Stimulated activated naive CD8-positive, alpha-beta T cell treated with anti-CD3 and anti-CD28 coated beads, Interleukin-15, amount 100 ng/mL, for 72 hours (primary cell): ENCODE results near the gene ORM1.

ENCODE experiments used
- ATAC-seq: fragments of 150-1000 bp; cut with Tn5 transposase; 2 replicates; pipeline ENCODE4 v1.10.0; 2021; ENCODE audit warnings: mild to moderate bottlenecking, moderate library complexity
- DNase-seq, 2 donors: peaks; one replicate each; pipeline ENCODE4 v3.0.0; 2021 to 2022
- H3K27ac Mint-ChIP-seq, 2 donors: one replicate each; pipeline ENCODE4 v1.8.0; 2022; ENCODE audit warnings: mild to moderate bottlenecking in 2 of 2, mixed read lengths in 2 of 2, moderate library complexity in 2 of 2
- H3K27me3 Mint-ChIP-seq: one replicate; pipeline ENCODE4 v1.8.0; 2022; ENCODE audit warnings: mixed read lengths
- H3K4me1 Mint-ChIP-seq: one replicate; pipeline ENCODE4 v1.8.0; 2022; ENCODE audit warnings: mild to moderate bottlenecking, mixed read lengths
- H3K4me3 Mint-ChIP-seq, 2 donors: one replicate each; pipeline ENCODE4 v1.8.0; 2022; ENCODE audit warnings: mild to moderate bottlenecking in 2 of 2, mixed read lengths in 2 of 2, moderate library complexity in 1 of 2
- H3K9me3 Mint-ChIP-seq, 2 donors: one replicate each; pipeline ENCODE4 v1.8.0; 2022; ENCODE audit warnings: mixed read lengths in 2 of 2

ORM1 gene

DNA sequence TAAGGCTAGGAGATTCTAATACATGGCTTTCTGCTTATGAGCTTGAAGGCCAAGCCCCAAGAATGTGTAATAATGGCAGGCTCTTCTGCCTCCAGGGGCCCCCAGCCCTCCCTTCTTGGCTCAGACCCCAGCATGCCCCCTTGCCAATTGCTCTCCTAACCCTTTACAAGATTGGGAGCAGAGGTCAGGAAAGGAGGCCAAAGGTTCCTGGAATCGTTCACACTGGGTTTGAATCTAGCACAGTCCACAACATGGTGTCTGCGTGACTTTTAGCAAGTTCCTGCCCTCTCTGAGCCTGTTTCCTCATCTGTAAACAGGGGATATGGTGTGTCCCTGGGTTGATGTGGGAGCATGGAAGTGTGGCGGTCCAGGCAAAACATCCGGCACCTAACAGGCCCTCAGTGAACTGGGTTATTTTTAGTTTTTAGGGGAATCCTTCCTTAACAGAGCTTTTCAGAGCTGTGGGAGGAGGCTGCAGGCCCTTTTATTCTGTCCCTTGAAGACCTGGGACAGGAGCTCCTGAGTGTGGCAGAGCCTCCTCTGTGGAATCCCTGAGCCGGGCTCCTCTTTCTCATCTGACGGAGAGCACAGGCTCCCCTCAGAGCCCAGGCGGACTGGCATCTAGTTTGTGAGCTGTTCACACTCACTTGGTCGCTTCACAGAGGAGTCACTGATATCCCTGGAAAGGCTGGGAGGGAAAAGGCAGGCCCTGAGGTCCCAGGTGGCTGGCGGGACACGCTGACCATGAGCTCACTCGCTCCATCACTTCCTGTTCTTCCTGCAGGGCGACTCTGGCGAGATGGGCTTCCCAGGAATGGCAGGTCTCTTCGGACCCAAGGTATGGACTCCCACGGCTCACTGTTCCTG, 23.4 kb upstream of the ORM1 start:
- Mint-ChIP-seq H3K27ac (no peak overlapping the region), H3K9me3 (peaks cover 0 to 9% of the 10 kb centered on the region in 2 donors), H3K4me1 (no peaks in the 10 kb centered on the region), H3K4me3 (no peak overlapping the region), H3K27me3 (no peaks in the 10 kb centered on the region)
- peak in 1 of 2 donors; percentile 5 for DNase-seq
- ATAC-seq, result no peak

DNA sequence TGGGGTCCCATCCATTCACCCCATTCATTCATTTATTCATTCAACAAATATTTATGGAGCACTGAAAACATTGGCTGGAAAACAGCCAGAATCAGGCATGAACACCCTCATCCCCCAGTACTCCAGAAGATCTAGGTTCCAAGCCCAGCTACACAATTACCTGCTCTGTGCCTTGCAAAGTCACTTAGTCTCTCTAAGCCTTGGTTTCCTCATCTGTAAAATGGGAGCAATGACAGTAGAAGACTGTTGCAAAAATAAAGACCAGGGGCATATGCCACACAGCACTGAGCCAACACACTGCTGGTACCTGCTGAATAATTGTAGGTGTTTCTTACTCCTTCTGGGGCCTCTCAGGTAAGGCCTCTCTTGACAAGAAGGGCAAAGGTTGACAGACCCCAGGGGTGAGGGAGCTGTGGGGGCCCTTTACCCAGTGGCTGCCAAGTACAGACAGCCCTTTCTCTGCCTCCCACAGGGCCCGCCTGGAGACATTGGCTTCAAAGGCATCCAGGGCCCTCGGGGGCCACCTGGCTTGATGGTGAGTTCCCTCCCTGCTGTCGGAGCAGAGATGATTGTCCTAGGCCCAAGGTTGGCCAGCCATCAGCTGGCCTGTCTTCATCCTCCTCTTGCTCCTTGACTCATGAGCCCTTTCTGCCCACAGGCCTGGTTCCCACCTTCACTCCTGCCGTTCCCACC, 22.6 kb upstream of the ORM1 start:
- Mint-ChIP-seq H3K4me3 (no peak overlapping the region), H3K27me3 (no peaks in the 10 kb centered on the region), H3K27ac (peak overlapping the region in 1 of 2 donors; percentile 96), H3K4me1 (peaks cover under 1% of the 10 kb centered on the region), H3K9me3 (peaks cover 0 to 1% of the 10 kb centered on the region in 2 donors)
- no peak for ATAC-seq
- peak in 1 of 2 donors; percentile 1 for DNase-seq

DNA sequence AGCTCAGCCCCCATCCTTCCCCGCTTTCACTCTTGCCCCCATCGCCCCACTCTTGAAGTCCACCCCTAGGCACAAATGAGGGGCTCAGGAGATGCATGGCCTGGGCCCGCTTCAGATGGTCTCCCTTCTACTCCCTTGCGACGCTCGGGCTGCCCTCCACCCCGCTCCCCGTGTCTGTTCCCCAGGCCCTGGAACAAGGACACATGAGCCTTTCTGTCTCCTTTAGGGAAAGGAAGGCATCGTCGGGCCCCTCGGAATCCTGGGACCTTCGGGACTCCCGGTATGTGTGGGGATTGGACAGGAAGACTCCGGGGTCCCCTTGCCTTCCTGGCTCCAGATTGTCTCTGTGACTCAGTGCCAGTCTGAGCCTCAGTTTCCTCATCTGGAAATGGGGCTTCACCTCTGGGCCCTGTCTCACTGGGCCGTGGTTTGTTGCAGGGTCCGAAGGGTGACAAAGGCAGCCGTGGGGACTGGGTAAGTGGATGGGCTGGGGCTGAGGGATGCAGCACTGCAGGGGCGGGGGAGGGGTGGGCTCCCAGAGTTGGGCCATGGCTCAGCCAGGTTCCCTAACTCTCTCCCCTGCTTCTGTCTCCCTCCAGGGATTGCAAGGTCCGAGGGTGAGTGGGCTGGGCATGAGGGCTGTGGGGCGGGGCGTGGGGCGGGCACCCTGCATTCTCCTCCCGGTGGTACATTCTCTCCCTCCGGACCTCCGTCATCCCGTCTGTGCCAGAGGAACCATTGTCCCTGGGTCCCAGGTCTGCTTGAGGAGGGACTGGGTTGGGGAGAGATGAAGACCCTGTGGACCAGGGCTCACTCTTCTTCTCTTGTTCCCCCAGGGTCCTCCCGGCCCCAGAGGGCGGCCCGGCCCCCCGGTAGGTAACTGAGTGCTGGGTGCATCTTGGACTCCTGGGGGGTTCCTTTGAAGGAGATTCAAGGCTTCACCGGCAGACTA, 21.8 kb upstream of the ORM1 start:
- H3K9me3 Mint-ChIP-seq, result no peaks in the 10 kb centered on the region
- no peaks in the 10 kb centered on the region for H3K27me3 Mint-ChIP-seq
- peaks cover 9% of the 10 kb centered on the region for H3K4me1 Mint-ChIP-seq
- H3K27ac Mint-ChIP-seq, result peak overlapping the region; percentile 69 to 96
- DNase-seq (peak in 1 of 2 donors; percentile 3), ATAC-seq (no peak)
- no peak overlapping the region for H3K4me3 Mint-ChIP-seq

DNA sequence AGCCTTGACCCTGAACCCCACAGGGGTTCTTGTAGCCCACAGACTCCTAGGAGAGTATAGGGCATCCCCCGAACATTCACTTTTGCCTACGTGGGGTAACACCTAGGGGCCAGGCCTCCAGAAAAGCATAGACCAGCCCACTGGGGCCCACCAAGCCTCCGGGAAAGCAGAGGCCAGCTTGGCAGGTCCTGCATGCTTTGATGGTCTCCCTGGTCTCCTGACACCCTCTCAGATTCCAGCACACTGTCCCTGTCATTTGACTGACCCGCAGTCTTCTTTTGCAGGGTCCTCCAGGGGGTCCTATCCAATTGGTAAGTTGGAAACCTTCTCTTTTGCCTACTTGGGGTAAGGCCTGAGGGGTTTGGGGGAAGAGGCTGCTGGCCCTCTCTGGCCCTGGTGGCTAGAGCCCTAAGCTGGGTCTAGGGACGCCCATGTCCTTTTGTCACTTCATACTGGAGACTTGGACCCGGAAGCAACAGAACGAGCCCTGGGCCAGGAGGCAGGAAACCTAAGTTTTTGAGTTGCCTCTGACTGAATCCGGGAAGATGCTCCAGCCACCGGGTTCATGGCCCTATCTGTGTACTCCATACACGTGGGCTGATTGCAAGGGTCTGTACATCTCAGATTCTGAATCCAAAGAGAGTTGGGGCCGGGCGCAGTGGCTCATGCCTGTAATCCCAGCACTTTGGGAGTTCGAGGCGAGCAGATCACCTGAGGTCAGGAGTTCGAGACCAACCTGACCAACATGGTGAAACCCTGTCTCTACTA, 20.9 kb upstream of the ORM1 start:
- ATAC-seq (no peak), DNase-seq (peak in 1 of 2 donors; percentile 6)
- Mint-ChIP-seq H3K4me3 (no peak overlapping the region), H3K9me3 (no peaks in the 10 kb centered on the region), H3K27ac (no peak overlapping the region), H3K4me1 (peaks cover 12% of the 10 kb centered on the region), H3K27me3 (no peaks in the 10 kb centered on the region)

DNA sequence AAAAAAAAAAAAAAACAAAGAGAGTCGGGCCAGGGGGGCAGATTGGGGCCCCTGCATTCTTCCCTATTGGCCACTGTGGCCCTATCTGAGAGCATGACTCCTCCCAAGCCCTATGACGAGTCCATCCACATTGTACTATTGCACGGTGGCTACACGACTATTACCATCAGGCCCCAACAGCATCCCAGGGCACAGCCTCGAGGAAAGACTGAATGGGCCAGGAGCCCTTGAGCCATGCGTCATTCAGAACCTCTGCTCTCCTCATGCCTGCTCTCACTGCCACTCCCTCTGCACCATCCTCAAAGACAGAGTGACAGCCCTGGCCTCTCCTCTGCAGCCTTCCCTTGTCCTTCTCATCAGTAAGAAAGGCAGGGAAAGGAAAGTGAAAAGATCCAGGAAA, 20.2 kb upstream of the ORM1 start:
- Mint-ChIP-seq H3K4me1 (peaks cover 12% of the 10 kb centered on the region), H3K27me3 (no peaks in the 10 kb centered on the region), H3K9me3 (no peaks in the 10 kb centered on the region), H3K4me3 (no peak overlapping the region), H3K27ac (peak overlapping the region in 1 of 2 donors; percentile 19)
- ATAC-seq, result no peak
- DNase-seq, result peak in 1 of 2 donors; percentile 3

DNA sequence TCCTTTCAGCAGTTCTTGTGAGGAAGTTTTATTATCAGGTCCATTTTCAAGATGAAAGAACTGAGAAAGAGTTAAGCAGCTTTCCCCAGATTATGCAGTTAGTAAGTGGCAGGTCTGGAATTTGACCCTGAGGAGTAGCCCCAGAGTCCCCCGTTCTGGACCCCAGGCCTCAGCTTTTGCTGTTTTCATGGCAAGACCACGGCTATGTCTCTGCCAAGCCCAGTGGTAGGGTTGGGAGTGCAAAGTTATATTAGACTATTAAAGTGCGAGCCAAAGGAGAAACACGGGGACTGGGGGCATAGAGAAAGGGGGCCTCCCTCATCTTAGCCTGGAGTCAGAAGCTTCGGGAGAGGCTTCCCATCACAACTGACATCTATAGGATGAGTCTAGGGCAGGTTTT, 19.3 kb upstream of the ORM1 start:
- Mint-ChIP-seq H3K9me3 (no peaks in the 10 kb centered on the region), H3K27me3 (no peaks in the 10 kb centered on the region), H3K27ac (no peak overlapping the region), H3K4me1 (peaks cover 12% of the 10 kb centered on the region), H3K4me3 (no peak overlapping the region)
- no peak for ATAC-seq
- no peak for DNase-seq

DNA sequence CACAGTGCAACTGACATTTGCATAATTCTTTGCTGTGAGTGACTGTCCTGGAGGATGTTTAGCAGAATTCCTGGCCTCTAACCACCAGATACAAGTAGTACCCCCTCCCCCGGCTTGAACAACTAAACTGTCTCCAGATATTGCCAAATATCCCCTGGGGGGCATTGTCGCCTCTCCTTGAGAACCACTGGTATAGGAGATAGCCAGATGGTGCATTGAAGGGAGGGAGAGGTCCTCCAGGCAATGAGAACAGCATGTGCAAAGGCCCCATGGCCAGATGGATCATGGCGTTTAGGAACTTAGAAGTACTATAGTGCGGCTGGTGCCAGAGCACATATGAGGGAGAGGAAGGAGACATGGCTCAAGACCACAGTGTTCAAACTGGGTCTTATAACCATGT, 18.9 kb upstream of the ORM1 start:
- Mint-ChIP-seq H3K9me3 (no peaks in the 10 kb centered on the region), H3K27me3 (no peaks in the 10 kb centered on the region), H3K4me1 (peaks cover 12% of the 10 kb centered on the region), H3K27ac (no peak overlapping the region), H3K4me3 (no peak overlapping the region)
- peak in 1 of 2 donors; percentile 2 for DNase-seq
- ATAC-seq, result no peak

DNA sequence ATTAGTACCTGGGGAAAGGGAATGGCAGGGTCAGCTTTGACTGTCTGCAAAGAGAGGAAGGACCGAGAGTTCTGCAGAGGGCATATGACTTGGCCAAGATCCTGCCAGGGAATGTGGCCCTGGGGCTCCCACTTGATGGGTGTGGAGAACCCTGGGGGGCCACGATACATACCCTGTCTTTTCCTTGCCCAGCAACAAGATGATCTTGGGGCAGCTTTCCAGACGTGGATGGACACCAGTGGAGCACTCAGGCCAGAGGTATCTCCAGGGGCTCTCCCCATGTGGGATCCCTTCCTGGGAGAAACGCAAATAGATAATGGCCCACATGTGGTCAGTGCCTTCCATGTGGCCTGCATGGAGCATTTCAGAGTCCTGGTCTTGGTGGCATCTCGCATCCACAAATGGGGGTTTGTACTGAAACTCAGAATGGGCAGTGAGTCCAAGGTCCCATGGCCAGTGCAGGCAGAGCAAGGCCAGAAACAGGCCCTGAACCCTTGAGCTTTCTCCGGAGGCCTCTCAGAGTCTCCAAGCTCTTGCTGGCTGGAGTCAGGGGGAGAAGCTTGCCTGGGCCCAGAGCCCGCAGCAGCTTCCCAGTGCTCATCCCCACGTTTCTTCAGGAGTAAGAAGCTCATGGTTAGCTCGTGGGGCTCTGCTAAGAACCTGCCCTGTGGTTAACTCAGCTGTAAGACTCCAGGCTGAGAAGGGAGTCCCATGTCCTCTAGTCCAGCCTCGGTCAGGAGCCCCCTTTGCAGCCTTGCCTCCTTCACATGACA, 18.3 kb upstream of the ORM1 start:
- Mint-ChIP-seq H3K27me3 (no peaks in the 10 kb centered on the region), H3K27ac (no peak overlapping the region), H3K9me3 (no peaks in the 10 kb centered on the region), H3K4me1 (peaks cover 12% of the 10 kb centered on the region), H3K4me3 (no peak overlapping the region)
- no peak for ATAC-seq
- peak in 1 of 2 donors; percentile 4 for DNase-seq

DNA sequence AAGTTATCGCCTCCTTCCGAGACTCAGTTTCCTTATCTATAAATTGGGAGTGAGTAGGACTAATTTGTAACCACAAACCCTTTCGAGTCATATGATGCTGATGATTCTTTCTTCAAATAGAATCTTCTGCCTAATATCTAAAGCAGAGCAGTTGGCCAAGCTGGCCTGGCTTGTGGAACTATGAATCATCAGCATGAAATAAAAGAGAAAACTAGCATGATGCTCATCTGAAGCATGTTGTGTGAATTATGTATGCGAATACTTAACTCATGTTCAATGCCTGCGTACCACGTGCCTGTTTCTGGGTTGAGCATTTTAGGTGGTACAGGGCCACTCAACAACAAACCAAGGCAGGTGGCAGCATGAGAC, 15.0 kb upstream of the ORM1 start:
- Mint-ChIP-seq H3K9me3 (no peaks in the 10 kb centered on the region), H3K4me3 (no peak overlapping the region), H3K27me3 (no peaks in the 10 kb centered on the region), H3K4me1 (peaks cover 12% of the 10 kb centered on the region), H3K27ac (no peak overlapping the region)
- DNase-seq (no peak), ATAC-seq (no peak)

DNA sequence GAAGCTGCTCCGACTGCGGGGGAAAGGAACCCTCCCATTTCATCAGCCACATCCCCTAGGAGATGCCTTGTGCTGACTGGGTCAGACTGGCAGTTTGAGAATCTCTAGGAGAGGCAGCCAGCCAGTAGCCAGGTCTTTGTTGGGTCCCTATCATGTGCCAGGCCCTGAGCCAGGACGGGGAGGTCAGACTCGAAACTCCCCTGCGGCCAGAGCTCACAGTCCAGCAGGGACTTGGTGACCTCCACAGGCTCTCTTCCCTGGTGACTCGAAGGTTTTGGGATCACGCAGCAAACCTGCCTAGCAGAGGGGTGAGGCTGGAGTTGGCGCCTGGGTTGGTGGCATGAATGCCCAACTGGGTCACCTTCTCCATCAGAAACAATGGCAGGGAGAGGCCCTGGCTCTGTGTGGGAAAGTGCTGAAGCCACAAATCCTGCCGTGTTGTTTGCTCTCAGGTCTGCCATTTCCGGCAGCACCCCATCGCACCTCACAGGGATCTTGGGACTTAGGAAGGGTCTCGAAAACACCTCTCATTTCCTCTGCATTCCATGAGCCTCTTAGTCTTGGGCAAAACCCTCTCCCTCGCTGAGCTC, 14.4 kb upstream of the ORM1 start:
- ATAC-seq (no peak), DNase-seq (peak in 1 of 2 donors; percentile 6)
- peaks cover 12% of the 10 kb centered on the region for H3K4me1 Mint-ChIP-seq
- H3K27me3 Mint-ChIP-seq, result no peaks in the 10 kb centered on the region
- no peaks in the 10 kb centered on the region for H3K9me3 Mint-ChIP-seq
- no peak overlapping the region for H3K27ac Mint-ChIP-seq
- no peak overlapping the region for H3K4me3 Mint-ChIP-seq

DNA sequence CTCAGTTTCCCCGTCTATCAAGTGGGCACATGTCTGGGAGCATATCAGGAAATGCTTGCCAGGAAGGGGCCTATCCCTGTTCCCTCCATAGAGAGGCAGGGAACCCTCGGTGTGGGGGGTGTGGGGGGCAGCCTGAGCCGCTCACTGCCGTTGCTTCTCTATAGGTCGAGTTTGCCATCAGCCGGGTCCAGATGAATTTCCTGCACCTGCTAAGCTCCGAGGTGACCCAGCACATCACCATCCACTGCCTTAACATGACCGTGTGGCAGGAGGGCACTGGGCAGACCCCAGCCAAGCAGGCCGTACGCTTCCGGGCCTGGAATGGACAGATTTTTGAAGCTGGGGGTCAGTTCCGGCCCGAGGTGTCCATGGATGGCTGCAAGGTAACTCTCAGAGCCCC, 13.8 kb upstream of the ORM1 start:
- H3K4me1 Mint-ChIP-seq, result peaks cover 12% of the 10 kb centered on the region
- H3K27ac Mint-ChIP-seq, result peak overlapping the region in 1 of 2 donors; percentile 40
- DNase-seq (no peak), ATAC-seq (no peak)
- no peaks in the 10 kb centered on the region for H3K27me3 Mint-ChIP-seq
- H3K9me3 Mint-ChIP-seq, result no peaks in the 10 kb centered on the region
- H3K4me3 Mint-ChIP-seq, result no peak overlapping the region

DNA sequence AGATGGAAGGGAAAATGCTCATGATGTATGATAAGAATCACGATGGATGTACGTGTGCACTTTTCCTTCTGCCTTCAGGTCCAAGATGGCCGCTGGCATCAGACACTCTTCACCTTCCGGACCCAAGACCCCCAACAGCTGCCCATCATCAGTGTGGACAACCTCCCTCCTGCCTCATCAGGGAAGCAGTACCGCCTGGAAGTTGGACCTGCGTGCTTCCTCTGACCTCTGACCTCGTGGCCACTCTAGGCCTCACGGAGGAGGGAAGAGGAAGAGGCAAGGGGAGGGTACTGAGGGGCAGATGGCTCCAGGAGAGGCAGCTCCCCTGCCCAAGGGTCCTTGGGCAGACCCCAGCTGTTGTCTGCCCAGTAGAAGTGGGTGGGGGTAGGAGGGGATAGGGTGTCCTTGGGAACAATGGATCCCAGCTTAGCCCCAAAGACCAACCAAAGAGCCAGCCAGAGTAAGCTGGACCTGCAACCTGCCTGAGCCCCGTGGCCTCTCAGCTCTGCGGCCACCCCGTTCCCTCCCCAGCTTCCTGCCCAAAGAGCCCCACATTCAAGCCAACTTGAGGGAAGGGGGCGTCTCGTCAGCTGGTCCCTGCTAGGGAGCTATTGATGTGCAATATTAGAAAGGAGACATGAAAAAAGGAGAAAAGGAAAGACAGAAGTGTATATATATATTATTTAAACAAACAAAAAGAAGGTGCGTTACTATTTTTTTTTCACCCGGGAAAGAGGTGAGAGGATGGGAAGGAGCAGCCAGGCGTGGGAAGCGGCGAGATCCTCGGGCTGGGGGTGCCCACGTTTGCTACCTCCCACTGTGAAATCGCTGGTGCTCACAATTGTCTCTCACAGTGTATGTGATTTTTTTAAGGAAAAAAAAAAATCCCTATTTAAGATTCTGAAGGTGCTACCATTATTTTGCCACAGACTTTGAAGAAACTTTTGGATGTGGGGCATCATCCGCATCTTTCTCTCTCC, 12.1 kb upstream of the ORM1 start:
- Mint-ChIP-seq H3K27me3 (no peaks in the 10 kb centered on the region), H3K27ac (no peak overlapping the region), H3K4me3 (no peak overlapping the region), H3K4me1 (peaks cover 6% of the 10 kb centered on the region), H3K9me3 (no peaks in the 10 kb centered on the region)
- DNase-seq (peak in 1 of 2 donors; percentile 2), ATAC-seq (no peak)
